ENCODE results near the gene MYRIP.

Gene MYRIP

GRCh38 chr3:40201770-40202169 lies 392.4 kb downstream of the MYRIP start:
- Mint-ChIP-seq H3K4me3 (no peak overlapping the region), H3K4me1 (no peaks in the 10 kb centered on the region), H3K27me3 (ENCODE audit: low read depth) (no peaks in the 10 kb centered on the region), H3K9me3 (no peaks in the 10 kb centered on the region), H3K36me3 (ENCODE audit: low read depth) (no peaks in the 10 kb centered on the region), H3K27ac (no peak overlapping the region)
- TF ChIP-seq, protein P1, sequence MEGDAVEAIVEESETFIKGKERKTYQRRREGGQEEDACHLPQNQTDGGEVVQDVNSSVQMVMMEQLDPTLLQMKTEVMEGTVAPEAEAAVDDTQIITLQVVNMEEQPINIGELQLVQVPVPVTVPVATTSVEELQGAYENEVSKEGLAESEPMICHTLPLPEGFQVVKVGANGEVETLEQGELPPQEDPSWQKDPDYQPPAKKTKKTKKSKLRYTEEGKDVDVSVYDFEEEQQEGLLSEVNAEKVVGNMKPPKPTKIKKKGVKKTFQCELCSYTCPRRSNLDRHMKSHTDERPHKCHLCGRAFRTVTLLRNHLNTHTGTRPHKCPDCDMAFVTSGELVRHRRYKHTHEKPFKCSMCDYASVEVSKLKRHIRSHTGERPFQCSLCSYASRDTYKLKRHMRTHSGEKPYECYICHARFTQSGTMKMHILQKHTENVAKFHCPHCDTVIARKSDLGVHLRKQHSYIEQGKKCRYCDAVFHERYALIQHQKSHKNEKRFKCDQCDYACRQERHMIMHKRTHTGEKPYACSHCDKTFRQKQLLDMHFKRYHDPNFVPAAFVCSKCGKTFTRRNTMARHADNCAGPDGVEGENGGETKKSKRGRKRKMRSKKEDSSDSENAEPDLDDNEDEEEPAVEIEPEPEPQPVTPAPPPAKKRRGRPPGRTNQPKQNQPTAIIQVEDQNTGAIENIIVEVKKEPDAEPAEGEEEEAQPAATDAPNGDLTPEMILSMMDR (IDR thresholded peaks at IDR 0.05; ENCODE audit: unreplicated experiment in 3 of 3), result no peak

GRCh38 chr3:40206522-40206921 lies 397.1 kb downstream of the MYRIP start:
- Mint-ChIP-seq H3K27me3 (ENCODE audit: low read depth) (peaks cover 4% of the 10 kb centered on the region), H3K9me3 (no peaks in the 10 kb centered on the region), H3K27ac (no peak overlapping the region), H3K4me1 (no peaks in the 10 kb centered on the region), H3K4me3 (no peak overlapping the region), H3K36me3 (ENCODE audit: low read depth) (no peaks in the 10 kb centered on the region)
- TF ChIP-seq, protein P1 (IDR thresholded peaks at IDR 0.05; ENCODE audit: unreplicated experiment in 3 of 3), result no peak

GRCh38 chr3:40207796-40208195 lies 398.4 kb downstream of the MYRIP start:
- Mint-ChIP-seq H3K4me3 (no peak overlapping the region), H3K36me3 (ENCODE audit: low read depth) (no peaks in the 10 kb centered on the region), H3K9me3 (no peaks in the 10 kb centered on the region), H3K27me3 (ENCODE audit: low read depth) (peaks cover 4% of the 10 kb centered on the region), H3K4me1 (no peaks in the 10 kb centered on the region), H3K27ac (no peak overlapping the region)
- TF ChIP-seq, protein P1 (IDR thresholded peaks at IDR 0.05; ENCODE audit: unreplicated experiment in 3 of 3), result no peak

GRCh38 chr3:40208251-40208650 lies 398.8 kb downstream of the MYRIP start:
- no peaks in the 10 kb centered on the region for H3K4me1 Mint-ChIP-seq
- H3K27ac Mint-ChIP-seq, result no peak overlapping the region
- no peak overlapping the region for H3K4me3 Mint-ChIP-seq
- H3K27me3 Mint-ChIP-seq (ENCODE audit: low read depth), result peaks cover 4% of the 10 kb centered on the region
- no peaks in the 10 kb centered on the region for H3K36me3 Mint-ChIP-seq (ENCODE audit: low read depth)
- TF ChIP-seq, protein P1 (IDR thresholded peaks at IDR 0.05; ENCODE audit: unreplicated experiment in 3 of 3), result no peak
- H3K9me3 Mint-ChIP-seq, result no peaks in the 10 kb centered on the region

- TF ChIP-seq, protein P1 (IDR thresholded peaks at IDR 0.05; ENCODE audit: unreplicated experiment in 3 of 3), result no peak
- no peaks in the 10 kb centered on the region for H3K4me1 Mint-ChIP-seq
Observed at GRCh38 chr3:40211579-40211978, 402.2 kb downstream of the MYRIP start.

GRCh38 chr3:40213556-40213955 lies 404.1 kb downstream of the MYRIP start:
- no peak overlapping the region for H3K4me3 Mint-ChIP-seq
- TF ChIP-seq, protein P1 (IDR thresholded peaks at IDR 0.05; ENCODE audit: unreplicated experiment in 3 of 3), result no peak
- H3K4me1 Mint-ChIP-seq, result no peaks in the 10 kb centered on the region
- H3K36me3 Mint-ChIP-seq (ENCODE audit: low read depth), result no peaks in the 10 kb centered on the region
- H3K9me3 Mint-ChIP-seq, result no peaks in the 10 kb centered on the region
- peaks cover 4% of the 10 kb centered on the region for H3K27me3 Mint-ChIP-seq (ENCODE audit: low read depth)
- H3K27ac Mint-ChIP-seq, result no peak overlapping the region

More at GRCh38 chr3:40211579-40211978, 402.2 kb downstream of the MYRIP start:
- Mint-ChIP-seq H3K36me3 (ENCODE audit: low read depth) (no peaks in the 10 kb centered on the region), H3K9me3 (no peaks in the 10 kb centered on the region), H3K27me3 (ENCODE audit: low read depth) (peaks cover 4% of the 10 kb centered on the region), H3K27ac (no peak overlapping the region), H3K4me3 (no peak overlapping the region)
